Loucy (cell line): ENCODE data around the gene ARMH3.

Experiments used
- H2AFZ ChIP-seq: fragments of 200-600 bp; sonication (generic); 2 replicates; pipeline ENCODE4 v1.6.0; 2016; ENCODE audit warnings: antibody characterized with exemption, mild to moderate bottlenecking, low read length, moderate library complexity
- H3F3A ChIP-seq: fragments of 200-600 bp; 2 replicates; pipeline ENCODE4 v1.6.0; 2016; ENCODE audit warnings: antibody characterized with exemption, low read depth, mild to moderate bottlenecking
- H3K27me3 ChIP-seq: fragments of 200-600 bp; sonication (generic); 2 replicates; pipeline ENCODE4 v1.6.1; 2014; ENCODE audit warnings: low read length, mild to moderate bottlenecking; ENCODE audit not compliant: insufficient read depth, poor library complexity, severe bottlenecking
- H3K36me3 ChIP-seq: fragments of 200-600 bp; sonication (generic); 2 replicates; pipeline ENCODE4 v1.6.1; 2016; ENCODE audit warnings: low read length; ENCODE audit not compliant: insufficient read depth
- H3K4me1 ChIP-seq: fragments of 200-600 bp; sonication (generic); 2 replicates; pipeline ENCODE4 v1.5.1; 2014; ENCODE audit warnings: low read length, mild to moderate bottlenecking; ENCODE audit not compliant: insufficient read depth, poor library complexity, severe bottlenecking
- H3K4me2 ChIP-seq: fragments of 200-600 bp; sonication (generic); 2 replicates; pipeline ENCODE4 v1.6.0; 2014; ENCODE audit warnings: antibody characterized with exemption, low read length, low read depth, mild to moderate bottlenecking; ENCODE audit not compliant: poor library complexity, severe bottlenecking
- H3K4me3 ChIP-seq: fragments of 200-600 bp; sonication (generic); 2 replicates; pipeline ENCODE4 v1.5.1; 2014; ENCODE audit warnings: low read length, mild to moderate bottlenecking, mixed read lengths; ENCODE audit not compliant: poor library complexity, severe bottlenecking
- H3K79me2 ChIP-seq: fragments of 200-600 bp; sonication (generic); 2 replicates; pipeline ENCODE4 v1.6.1; 2014; ENCODE audit warnings: low read length; ENCODE audit not compliant: insufficient read depth
- H3K9ac ChIP-seq: fragments of 200-600 bp; sonication (generic); 2 replicates; pipeline ENCODE4 v1.6.0; 2014; ENCODE audit warnings: mild to moderate bottlenecking, low read depth, low read length, moderate library complexity; ENCODE audit not compliant: poor library complexity, severe bottlenecking
- H3K9me2 ChIP-seq: fragments of 200-600 bp; sonication (generic); replicated peaks from 2 replicates; pipeline ENCODE4 v1.6.1; 2016; ENCODE audit warnings: low read depth, low read length, mixed read lengths
- H3K9me3 ChIP-seq: fragments of 200-600 bp; sonication (generic); 2 replicates; pipeline ENCODE4 v1.6.1; 2014; ENCODE audit warnings: mild to moderate bottlenecking, antibody characterized with exemption, low read length, low read depth; ENCODE audit not compliant: insufficient read depth
- H4K20me1 ChIP-seq: fragments of 200-600 bp; sonication (generic); 2 replicates; pipeline ENCODE4 v1.6.0; 2014; ENCODE audit warnings: antibody characterized with exemption, low read length, mild to moderate bottlenecking; ENCODE audit not compliant: insufficient read depth, poor library complexity, severe bottlenecking
- EZH2phosphoT487 ChIP-seq: fragments of 200-600 bp; IDR thresholded peaks from 2 replicates; pipeline ENCODE4 v1.6.1; 2018; ENCODE audit warnings: antibody characterized with exemption, mild to moderate bottlenecking, moderate library complexity, borderline replicate concordance
- TF ChIP-seq, protein P1 (sequence below): fragments of 200-600 bp; sonication (generic); conservative IDR thresholded peaks from 2 replicates; pipeline ENCODE4 v1.5.1; 2014; ENCODE audit warnings: mild to moderate bottlenecking, antibody characterized with exemption, low read length

Gene ARMH3

DNA sequence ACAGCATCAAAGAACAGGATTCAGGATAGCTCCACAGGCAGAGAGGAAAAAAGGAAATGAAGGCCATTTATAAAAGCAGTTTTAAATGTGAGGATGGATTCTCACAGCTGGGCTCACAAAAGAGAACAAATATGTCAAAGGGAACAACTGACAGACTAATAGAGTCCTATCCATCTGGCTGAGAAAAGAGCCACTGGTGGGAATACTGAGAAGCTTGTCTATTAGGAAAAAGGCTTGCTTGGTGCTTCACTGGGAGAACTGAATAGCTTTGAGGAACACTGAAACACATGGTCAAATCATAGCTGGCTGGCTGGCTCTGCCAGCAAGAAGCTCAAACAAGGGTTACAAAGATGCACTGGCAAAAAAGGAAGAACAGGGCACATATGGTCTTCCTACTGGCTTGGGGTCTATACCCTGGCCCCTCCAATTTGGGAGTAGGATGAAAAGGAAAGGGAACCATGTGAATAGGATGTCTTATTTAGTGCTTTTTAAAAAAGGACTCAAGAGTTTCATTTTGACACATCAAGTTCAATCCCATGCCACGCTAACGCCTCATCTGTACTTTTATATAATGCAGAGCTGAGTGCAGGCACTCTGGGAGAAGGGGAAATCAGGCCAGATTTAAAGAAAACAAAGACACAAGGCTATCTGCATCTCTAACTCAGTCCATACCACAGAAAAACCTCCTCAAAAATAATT, 167.6 kb downstream of the ARMH3 start:
- Histone ChIP-seq H2AFZ (no peak overlapping the region), H3K79me2 (no peaks in the 10 kb centered on the region), H3K4me3 (no peak overlapping the region), H3K4me1 (no peaks in the 10 kb centered on the region), H3K9ac (no peak overlapping the region), H3K4me2 (no peak overlapping the region), H3F3A (no peaks in the 10 kb centered on the region), H3K9me2 (no peaks in the 10 kb centered on the region), H3K36me3 (peaks cover 10% of the 10 kb centered on the region; the same call in 1 of the 2 replicates), H4K20me1 (no peaks in the 10 kb centered on the region), H3K9me3 (no peaks in the 10 kb centered on the region), H3K27me3 (no peaks in the 10 kb centered on the region)
- no peak for TF ChIP-seq EZH2phosphoT487
- TF ChIP-seq, protein P1, sequence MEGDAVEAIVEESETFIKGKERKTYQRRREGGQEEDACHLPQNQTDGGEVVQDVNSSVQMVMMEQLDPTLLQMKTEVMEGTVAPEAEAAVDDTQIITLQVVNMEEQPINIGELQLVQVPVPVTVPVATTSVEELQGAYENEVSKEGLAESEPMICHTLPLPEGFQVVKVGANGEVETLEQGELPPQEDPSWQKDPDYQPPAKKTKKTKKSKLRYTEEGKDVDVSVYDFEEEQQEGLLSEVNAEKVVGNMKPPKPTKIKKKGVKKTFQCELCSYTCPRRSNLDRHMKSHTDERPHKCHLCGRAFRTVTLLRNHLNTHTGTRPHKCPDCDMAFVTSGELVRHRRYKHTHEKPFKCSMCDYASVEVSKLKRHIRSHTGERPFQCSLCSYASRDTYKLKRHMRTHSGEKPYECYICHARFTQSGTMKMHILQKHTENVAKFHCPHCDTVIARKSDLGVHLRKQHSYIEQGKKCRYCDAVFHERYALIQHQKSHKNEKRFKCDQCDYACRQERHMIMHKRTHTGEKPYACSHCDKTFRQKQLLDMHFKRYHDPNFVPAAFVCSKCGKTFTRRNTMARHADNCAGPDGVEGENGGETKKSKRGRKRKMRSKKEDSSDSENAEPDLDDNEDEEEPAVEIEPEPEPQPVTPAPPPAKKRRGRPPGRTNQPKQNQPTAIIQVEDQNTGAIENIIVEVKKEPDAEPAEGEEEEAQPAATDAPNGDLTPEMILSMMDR: no peak

DNA sequence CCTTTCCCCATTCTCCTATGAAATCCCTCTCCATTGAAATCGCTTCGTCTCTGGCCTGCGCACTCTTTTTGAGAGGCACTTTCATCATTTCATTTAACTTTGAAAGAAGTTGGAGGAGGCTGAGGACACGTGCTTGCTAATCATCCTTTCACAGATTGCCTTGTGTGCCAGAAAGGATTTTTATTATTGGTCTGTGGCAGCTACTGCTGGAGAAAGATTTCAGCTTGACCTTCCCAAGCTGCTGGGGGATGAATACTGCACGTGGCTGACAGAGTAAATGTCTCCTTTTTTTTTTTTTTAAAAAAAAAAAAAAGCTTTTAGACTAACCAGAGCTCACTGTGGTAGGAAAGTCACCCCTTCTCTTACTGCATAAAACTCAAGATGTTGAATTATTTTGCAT, 168.2 kb downstream of the ARMH3 start:
- H3K4me2 ChIP-seq: no peak overlapping the region
- no peaks in the 10 kb centered on the region for H4K20me1 ChIP-seq
- H3K9me2 ChIP-seq: no peaks in the 10 kb centered on the region
- H3K27me3 ChIP-seq: no peaks in the 10 kb centered on the region
- H3K4me1 ChIP-seq: no peaks in the 10 kb centered on the region
- no peaks in the 10 kb centered on the region for H3F3A ChIP-seq
- H2AFZ ChIP-seq: no peak overlapping the region
- no peak overlapping the region for H3K4me3 ChIP-seq
- peaks cover 10% of the 10 kb centered on the region; the same call in 1 of the 2 replicates for H3K36me3 ChIP-seq
- H3K9ac ChIP-seq: no peak overlapping the region
- H3K79me2 ChIP-seq: no peaks in the 10 kb centered on the region
- TF ChIP-seq, protein P1: no peak
- no peak for TF ChIP-seq EZH2phosphoT487
- no peaks in the 10 kb centered on the region for H3K9me3 ChIP-seq

DNA sequence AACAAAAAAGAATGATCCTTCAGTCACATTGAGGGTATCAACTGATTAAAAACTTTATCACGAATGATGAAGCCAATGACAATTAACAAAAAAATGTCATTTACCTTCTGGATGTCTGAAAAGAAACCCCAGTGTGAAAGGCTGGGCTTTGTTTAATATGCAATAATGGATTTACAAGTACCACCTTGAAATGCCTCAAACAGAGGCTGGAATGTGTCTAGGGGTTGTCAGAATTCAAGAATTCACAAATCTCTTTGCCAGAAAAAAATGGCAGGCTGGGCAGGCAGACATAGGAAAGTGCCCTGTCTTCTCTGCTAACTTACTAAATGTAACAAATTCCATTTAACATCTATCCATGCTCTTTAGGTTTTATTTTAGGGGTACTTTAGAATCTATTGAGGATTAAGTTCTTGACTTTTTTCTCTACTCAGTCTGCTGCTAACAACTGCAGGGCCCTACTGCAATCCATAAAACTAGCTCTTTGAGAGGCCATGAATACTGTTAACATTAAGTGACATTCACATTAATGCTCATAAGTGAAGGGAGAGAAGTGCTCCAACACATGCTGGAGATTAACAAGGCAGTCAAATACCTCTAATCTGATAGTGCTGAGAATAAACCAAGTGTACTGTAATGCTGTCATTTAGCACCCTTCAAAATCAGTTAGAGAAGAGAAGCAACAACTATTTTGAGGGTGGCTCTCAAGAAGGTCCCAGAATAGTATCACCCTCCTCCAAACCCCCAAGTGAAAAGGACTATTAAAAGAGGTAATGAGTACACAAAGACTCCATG, 169.3 kb downstream of the ARMH3 start:
- no peak overlapping the region for H3K4me3 ChIP-seq
- no peak overlapping the region for H3K9ac ChIP-seq
- no peaks in the 10 kb centered on the region for H3K4me1 ChIP-seq
- no peak overlapping the region for H3K4me2 ChIP-seq
- H2AFZ ChIP-seq: no peak overlapping the region
- no peaks in the 10 kb centered on the region for H3F3A ChIP-seq
- H3K36me3 ChIP-seq: peaks cover 10% of the 10 kb centered on the region; the same call in 1 of the 2 replicates
- H3K9me2 ChIP-seq: no peaks in the 10 kb centered on the region
- H3K27me3 ChIP-seq: no peaks in the 10 kb centered on the region
- no peak for TF ChIP-seq EZH2phosphoT487
- TF ChIP-seq, protein P1: no peak
- no peaks in the 10 kb centered on the region for H4K20me1 ChIP-seq
- H3K9me3 ChIP-seq: no peaks in the 10 kb centered on the region
- no peaks in the 10 kb centered on the region for H3K79me2 ChIP-seq
